GM12865 (cell line): ENCODE results near the gene SLC17A8.
A peak's percentile ranks its signal among the peaks of the same experiment; 100 is the strongest.

Experiments used
- DNase-seq: peaks from one replicate; pipeline ENCODE4 v3.0.0; 2010; ENCODE audit warnings: low read depth
- H3K4me3 ChIP-seq: 2 replicates; pipeline ENCODE4 v1.5.1; 2011; ENCODE audit warnings: mild to moderate bottlenecking, low read depth, low read length, control low read depth
- TF ChIP-seq, protein P1 (sequence below): IDR thresholded peaks from 2 replicates; pipeline ENCODE4 v1.5.1; 2011; ENCODE audit warnings: low read length, control low read depth, low read depth, inconsistent platforms; ENCODE audit not compliant: insufficient read depth; ENCODE audit errors: missing control alignments

Gene SLC17A8

GRCh38 chr12:100346660-100347059 is 10.2 kb upstream of the SLC17A8 start:
- no peak overlapping the region for H3K4me3 ChIP-seq
- no peak for DNase-seq
- TF ChIP-seq, protein P1, sequence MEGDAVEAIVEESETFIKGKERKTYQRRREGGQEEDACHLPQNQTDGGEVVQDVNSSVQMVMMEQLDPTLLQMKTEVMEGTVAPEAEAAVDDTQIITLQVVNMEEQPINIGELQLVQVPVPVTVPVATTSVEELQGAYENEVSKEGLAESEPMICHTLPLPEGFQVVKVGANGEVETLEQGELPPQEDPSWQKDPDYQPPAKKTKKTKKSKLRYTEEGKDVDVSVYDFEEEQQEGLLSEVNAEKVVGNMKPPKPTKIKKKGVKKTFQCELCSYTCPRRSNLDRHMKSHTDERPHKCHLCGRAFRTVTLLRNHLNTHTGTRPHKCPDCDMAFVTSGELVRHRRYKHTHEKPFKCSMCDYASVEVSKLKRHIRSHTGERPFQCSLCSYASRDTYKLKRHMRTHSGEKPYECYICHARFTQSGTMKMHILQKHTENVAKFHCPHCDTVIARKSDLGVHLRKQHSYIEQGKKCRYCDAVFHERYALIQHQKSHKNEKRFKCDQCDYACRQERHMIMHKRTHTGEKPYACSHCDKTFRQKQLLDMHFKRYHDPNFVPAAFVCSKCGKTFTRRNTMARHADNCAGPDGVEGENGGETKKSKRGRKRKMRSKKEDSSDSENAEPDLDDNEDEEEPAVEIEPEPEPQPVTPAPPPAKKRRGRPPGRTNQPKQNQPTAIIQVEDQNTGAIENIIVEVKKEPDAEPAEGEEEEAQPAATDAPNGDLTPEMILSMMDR = no peak

DNA sequence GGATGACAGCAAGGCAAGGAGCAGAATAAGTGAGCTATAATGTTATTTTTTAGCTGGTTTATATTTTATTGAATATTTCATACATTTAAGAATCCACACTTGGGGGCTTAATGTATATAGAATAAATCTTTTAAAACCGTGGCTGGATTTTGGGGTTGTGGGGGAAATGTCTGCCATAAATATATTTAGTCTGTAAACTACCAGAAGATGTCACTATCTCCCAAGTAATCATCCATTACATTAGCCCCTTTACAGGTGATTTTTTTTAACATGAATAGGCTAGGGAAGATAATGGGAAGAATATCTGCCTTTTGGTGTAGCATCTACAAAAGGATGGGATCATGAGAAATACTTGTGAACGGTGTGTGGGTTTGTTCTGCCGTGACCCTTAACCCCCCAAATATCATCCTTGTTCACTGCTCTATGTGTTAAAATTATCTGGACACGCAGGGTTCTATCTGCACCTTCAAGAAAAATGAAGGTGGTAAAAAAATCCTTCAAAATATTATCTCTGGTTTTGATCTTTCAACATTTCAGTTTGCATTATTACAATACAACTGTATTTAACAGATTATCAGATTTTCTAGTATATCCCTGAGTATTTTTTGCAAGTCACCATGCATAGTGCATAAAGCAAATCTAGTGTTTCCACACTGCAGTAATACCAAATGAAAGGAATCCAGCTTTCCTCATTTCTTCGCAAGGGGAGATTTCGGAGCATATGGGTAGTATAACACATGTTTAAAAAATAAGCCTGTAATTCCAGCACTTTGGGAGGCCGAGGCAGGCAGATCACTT is 8.0 kb upstream of the SLC17A8 start:
- DNase-seq = peak; percentile 6
- TF ChIP-seq, protein P1 = peak; percentile 5
- no peak overlapping the region for H3K4me3 ChIP-seq

DNA sequence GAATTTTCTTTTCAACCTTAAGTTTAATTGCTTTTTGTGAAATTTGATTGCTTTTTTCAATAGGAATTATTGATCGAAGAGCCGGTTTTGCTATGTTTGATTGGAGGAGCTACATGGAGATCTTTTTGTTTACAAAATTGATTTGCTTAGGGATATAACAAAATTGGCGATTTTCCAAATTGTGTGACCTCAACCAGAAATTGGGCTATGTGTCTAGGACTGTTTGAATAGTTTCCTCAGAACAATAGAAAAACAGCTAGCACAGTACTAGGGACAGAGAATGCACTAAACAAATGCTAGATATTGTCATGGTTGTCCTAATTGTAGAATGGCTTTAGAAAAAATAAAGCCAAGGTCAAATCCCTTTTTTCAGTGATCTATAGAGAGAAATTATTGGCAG is 2.4 kb downstream of the SLC17A8 start:
- no peak for DNase-seq
- no peak overlapping the region for H3K4me3 ChIP-seq
- TF ChIP-seq, protein P1 = no peak

DNA sequence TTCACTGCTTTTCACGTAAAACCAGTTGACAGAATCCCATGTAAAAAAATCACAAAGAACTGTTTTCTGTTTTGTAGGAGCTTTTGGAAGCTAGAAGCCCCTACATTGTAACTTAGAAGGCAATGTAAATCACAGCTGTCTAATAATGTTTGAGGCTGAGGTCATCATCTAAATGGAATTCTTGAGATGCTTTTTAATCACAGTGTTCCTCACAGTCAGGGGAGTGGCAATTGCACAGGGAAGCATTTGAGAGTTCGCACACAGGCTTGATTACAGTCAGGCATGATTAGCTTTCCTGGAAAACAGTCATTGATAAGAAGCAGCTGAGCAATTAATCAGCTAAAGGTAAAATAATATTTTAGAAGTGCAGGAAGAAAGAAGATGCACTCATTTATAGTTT is 2.9 kb downstream of the SLC17A8 start:
- TF ChIP-seq, protein P1 = no peak
- H3K4me3 ChIP-seq = no peak overlapping the region
- DNase-seq = no peak

- no peak for DNase-seq
- no peak overlapping the region for H3K4me3 ChIP-seq
- TF ChIP-seq, protein P1 = no peak
These were observed 3.6 kb downstream of the SLC17A8 start for GRCh38 chr12:100360450-100360849.

DNA sequence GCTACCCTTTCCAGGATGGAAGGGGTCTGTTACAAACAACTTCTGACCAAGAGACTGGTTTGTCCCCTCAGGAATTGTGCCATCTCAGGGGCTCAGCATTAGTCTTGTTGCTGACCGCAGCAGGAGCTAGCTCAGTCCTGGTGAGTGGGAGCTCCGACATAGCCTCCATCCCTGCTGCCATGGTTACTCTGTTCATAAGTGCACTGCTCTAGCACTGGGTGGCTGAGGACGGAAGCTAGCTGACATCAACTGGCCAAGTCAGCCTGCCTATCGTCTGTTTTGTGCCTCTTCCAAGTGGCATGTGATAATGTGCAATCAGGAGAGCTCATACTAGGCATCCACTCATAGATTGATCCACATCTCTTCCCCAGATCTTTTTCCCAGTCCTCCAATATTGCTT is 7.5 kb downstream of the SLC17A8 start:
- DNase-seq = no peak
- H3K4me3 ChIP-seq = no peak overlapping the region
- TF ChIP-seq, protein P1 = no peak

GRCh38 chr12:100365411-100365810 is 8.5 kb downstream of the SLC17A8 start:
- TF ChIP-seq, protein P1 = no peak
- no peak overlapping the region for H3K4me3 ChIP-seq
- no peak for DNase-seq
